Fibroblast of mammary gland (primary cell): ENCODE measurements around the gene DPF1.

Source experiments
- DNase-seq: peaks from one replicate; pipeline ENCODE4 v3.0.0-alpha.2; 2010; ENCODE audit warnings: low read depth
- H3K4me3 ChIP-seq: 2 replicates; pipeline ENCODE4 v1.5.1; 2011; ENCODE audit warnings: low read depth, mild to moderate bottlenecking, low read length, moderate library complexity; ENCODE audit not compliant: control insufficient read depth
- TF ChIP-seq, protein P1 (sequence below): conservative IDR thresholded peaks from 2 replicates; pipeline ENCODE4 v1.5.1; 2011; ENCODE audit warnings: low read depth, low read length, inconsistent platforms; ENCODE audit not compliant: control insufficient read depth, insufficient read depth

DPF1 gene

DNA sequence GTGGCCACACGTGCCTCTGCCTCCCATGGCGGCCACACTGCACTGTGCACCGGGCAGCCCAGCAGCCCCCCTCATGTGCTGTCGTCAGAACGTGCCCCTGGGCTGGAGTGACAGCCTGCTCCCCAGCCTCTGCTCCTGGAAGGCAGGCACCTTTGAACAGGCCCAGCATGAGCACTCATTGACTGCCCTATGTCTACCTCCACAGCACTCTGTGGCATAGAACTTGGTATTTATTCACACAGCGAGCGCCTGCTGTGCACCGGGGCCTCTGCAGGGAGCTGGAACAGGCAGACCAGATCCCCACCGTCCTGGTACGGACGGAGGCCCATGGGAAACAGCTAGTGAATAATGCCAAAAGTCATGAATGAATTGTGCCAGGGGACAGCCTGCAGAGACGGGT, 53.7 kb downstream of the DPF1 start:
- no peak for DNase-seq
- TF ChIP-seq, protein P1, sequence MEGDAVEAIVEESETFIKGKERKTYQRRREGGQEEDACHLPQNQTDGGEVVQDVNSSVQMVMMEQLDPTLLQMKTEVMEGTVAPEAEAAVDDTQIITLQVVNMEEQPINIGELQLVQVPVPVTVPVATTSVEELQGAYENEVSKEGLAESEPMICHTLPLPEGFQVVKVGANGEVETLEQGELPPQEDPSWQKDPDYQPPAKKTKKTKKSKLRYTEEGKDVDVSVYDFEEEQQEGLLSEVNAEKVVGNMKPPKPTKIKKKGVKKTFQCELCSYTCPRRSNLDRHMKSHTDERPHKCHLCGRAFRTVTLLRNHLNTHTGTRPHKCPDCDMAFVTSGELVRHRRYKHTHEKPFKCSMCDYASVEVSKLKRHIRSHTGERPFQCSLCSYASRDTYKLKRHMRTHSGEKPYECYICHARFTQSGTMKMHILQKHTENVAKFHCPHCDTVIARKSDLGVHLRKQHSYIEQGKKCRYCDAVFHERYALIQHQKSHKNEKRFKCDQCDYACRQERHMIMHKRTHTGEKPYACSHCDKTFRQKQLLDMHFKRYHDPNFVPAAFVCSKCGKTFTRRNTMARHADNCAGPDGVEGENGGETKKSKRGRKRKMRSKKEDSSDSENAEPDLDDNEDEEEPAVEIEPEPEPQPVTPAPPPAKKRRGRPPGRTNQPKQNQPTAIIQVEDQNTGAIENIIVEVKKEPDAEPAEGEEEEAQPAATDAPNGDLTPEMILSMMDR = no peak
- H3K4me3 ChIP-seq = no peak overlapping the region

DNA sequence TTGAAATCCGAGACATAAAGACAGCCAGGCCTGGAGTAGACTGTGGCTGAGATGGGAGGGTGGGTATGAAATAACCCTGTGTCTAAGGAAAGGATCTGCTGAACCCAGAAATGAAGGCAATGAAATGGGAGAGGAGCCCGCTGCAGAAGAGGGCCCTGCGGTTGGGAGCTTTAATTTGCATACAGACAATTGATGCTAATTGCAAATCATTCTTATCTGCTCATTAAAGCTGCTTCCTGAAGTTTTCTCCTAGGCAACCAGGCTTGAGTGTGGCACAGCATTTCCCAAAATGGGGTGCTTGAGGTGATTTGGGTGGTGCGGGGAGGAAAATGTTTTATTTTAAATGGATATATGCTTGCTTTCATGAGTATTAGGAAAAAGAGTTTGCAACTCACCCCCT, 55.4 kb downstream of the DPF1 start:
- DNase-seq = no peak
- TF ChIP-seq, protein P1 = no peak
- H3K4me3 ChIP-seq = no peak overlapping the region

DNA sequence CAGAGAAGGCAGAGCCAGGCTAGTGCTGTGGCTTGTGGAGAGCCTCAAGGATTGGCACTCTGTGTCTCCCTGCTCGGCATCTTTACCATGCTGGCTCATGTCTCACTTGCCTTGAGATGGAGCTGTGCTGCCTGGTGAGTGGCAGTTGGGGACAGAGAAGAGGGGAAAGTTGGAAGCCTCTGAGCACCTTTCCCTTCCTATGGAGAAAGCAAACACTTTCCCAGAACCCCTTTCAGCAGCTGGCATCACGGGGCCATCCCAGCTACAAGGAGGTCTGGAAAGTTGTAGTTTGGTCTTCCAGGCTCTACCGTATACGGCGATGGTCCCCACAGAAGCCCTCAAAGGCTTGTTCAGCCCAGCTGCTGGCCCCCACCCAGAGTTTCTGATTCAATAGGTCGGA, 58.7 kb downstream of the DPF1 start:
- no peak for DNase-seq
- TF ChIP-seq, protein P1 = no peak

DNA sequence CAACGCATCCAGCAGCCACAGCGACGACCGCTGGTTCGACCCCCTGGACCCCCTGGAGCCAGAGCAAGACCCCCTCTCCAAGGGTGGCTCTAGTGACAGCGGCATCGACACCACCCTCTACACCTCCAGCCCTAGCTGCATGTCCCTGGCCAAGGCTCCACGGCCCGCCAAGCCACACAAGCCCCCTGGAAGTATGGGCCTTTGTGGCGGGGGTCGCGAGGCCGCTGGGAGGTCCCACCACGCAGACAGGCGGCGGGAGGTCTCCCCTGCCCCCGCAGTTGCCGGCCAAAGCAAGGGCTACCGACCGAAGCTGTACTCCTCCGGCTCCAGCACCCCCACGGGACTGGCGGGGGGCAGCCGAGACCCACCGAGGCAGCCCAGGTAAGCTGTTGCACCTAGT, 59.5 kb downstream of the DPF1 start:
- H3K4me3 ChIP-seq = no peak overlapping the region
- TF ChIP-seq, protein P1 = no peak
- no peak for DNase-seq

More for the DNA sequence above, 58.7 kb downstream of the DPF1 start:
- H3K4me3 ChIP-seq = no peak overlapping the region

DNA sequence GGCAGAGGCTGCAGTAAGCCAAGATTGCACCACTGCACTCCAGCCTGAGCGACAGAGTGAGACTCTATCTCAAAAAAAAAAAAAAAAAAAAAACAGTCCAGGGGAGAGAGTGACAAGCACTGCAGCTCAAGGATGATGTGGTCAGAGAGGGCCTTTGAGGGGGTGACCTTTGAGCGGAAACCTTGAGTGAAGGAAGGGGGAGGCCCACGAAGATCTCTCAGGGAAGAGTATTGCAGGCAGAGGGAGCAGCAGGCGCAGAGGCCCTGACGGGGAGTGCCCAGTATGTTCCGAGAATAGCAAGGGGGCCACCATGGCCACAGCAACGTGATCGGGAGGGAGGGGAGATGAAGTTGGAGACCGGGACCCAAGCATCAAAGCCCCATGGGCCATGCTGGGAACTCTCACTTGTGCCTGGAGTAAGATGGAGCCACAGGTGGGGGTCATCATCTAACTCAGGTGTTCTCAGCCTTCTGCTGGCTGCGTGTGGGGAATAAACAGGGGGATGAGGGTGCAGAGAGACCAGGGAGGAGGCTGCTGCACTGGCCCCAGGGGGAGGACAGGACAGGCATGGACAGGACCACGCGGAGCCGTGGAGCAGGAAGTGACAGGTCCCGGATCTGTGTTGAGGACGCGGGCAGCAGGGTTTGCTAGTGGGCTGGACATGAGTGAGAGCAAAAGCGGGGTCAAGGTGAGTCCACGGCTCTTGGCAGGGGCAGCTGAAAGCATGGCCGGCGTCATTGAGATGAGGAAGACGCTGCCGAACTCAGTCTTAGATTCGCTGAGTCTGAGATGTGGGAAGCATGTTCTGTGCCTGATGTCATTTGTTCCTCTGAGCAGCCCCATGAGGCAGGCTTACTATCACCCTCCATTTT, 60.4 kb downstream of the DPF1 start:
- TF ChIP-seq, protein P1 = no peak
- no peak for DNase-seq
- H3K4me3 ChIP-seq = no peak overlapping the region

DNA sequence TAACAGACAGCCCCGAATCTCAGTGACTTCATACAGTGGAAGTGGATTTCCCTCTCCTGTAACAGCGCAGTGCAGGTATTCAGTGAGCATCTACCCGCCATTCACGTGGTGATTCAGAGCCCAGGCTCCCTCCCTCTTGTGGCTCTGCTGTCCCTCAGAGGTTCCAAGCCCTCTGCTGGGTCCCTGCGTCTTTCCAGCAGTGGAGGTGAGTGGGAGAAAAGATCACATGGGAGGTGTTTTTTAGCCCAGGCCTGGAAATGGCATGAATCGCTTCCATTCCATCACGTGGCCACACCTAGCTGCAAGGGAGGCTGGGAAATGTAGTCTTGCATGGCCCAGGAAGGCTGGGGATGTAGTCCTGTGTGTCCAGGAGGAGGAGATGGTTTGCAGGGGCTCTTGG, 61.4 kb downstream of the DPF1 start:
- no peak for DNase-seq
- TF ChIP-seq, protein P1 = no peak
- no peak overlapping the region for H3K4me3 ChIP-seq

DNA sequence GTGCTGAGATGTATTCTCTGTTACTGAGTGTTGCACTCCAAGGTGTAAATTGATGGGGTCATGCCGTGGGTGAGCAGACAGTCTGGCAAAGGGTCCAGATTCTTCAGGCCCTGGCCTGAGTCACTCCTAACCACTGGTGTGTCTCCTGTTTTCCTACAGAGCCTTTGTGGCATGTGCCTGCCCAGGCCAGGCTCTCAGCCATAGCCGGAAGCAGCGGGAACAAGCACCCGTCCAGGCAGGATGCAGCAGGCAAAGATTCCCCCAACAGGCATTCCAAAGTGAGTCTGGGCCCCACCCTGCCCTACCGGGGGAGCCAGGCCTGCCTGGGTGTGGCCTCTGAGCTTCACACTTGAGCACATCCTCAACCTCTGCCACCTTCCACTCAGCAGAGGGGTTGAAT, 61.9 kb downstream of the DPF1 start:
- H3K4me3 ChIP-seq = no peak overlapping the region
- DNase-seq = no peak
- TF ChIP-seq, protein P1 = no peak
